Measurements from ENCODE around the gene AGAP1.
"Not testable (repeated sequence)": the region's sequence is repeated elsewhere in the genome, so short reads cannot be mapped to it uniquely, and the experiment has no call there.

Gene AGAP1

GRCh38 chr2:236089271-236090026 lies 595.6 kb downstream of the AGAP1 start:
- DNase-seq = no peak

GRCh38 chr2:236090027-236090382 lies 596.2 kb downstream of the AGAP1 start:
- DNase-seq = no peak

GRCh38 chr2:236090826-236091225 lies 597.0 kb downstream of the AGAP1 start:
- DNase-seq = not testable (repeated sequence)

GRCh38 chr2:236092714-236093113 lies 598.9 kb downstream of the AGAP1 start:
- no peak for DNase-seq

- no peak for DNase-seq
These were observed 599.3 kb downstream of the AGAP1 start for GRCh38 chr2:236093134-236093533.

DNA sequence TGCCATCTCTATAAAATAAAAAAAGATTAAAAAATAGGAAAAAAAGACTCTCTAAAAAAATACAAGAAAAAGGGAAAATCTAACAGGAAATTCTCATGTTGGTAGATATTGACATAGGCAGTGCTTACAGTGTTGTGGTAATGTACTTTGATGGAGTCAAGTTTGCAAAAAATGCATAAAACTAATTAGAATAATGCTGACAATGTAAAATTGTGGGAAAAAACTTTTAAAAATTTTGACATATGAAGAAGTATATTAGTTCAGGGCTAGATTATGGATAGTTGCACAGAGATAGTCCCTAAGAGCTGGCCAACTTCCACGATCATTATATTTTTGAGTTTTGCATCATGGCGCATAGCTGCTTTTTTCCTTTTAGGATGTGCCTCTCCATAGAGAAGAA lies 601.7 kb downstream of the AGAP1 start:
- no peak for DNase-seq

DNA sequence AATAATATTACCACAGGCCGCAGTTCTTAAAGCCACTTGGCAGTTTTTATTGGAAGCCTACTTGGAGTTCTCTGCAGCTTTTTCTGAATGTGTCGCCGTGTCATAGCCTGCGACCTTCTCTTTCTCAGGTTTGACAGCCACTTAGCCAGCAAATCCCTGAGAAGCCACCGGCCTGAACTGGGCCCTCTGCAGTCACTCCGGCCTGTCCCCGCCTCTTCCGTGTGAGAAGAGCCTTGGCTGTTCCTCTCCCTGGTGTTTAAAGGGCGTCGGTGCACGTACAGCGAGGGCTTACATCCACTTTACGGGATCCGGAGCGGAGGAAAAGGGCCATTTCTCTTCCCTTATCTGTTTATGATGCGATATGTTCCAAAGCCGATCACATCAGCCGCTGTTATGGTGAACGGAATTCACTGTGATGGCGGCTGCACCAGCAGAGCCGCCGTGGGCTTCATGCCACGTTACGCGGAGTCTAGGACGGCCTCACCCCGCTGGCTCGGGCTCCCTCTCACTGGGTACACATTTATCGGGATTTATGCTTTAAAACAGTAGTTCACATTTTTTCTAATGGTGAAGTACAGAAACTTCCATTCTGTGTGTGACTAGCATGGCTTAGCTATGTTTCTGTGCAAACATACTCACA lies 607.6 kb downstream of the AGAP1 start:
- no peak for DNase-seq

DNA sequence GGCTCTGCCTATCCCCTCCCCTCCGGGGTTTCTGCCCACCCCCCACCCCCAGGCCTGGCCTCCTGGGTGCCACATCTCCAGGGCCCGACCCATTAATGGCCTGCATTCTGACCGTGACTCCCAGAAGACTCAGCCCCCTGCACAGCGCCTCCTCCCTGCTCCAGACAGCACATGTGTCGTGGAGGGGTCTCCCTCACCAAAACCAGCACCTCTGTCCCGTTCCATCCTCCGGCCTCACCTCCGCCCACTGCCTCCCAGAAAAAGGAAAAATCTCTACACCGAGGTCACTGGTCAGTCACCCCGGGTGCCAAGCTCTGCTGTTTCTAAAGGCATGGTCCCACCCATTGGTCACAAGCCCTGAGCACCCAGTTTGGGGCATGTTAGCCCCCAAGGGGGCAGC lies 609.1 kb downstream of the AGAP1 start:
- no peak for DNase-seq

- DNase-seq = no peak
These were observed 610.1 kb downstream of the AGAP1 start for GRCh38 chr2:236103981-236104380.

GRCh38 chr2:236105955-236106607 lies 612.2 kb downstream of the AGAP1 start:
- DNase-seq = no peak

- DNase-seq = no peak
These were observed 612.9 kb downstream of the AGAP1 start for GRCh38 chr2:236106761-236107160.

DNA sequence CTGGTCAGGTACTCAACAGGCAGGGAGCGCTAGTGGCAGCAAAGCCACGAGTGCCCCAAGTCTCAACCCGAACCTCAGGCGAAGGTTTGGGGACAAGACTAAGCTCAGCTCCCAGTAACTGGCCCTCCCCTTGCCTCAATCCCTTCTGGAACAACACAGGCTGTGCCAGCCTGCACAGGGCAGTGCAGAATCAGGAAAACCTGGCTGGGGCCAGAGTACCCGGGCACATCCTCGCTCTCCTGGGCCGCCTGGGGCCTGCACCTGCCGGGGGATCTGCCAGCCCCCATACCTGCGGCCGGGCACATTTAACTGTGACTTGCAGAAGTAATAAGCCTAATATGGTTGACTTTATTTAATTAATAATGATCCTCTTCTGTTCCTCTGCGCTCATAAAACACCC lies 613.7 kb downstream of the AGAP1 start:
- DNase-seq = no peak

GRCh38 chr2:236107942-236108625 lies 614.2 kb downstream of the AGAP1 start:
- no peak for DNase-seq

DNA sequence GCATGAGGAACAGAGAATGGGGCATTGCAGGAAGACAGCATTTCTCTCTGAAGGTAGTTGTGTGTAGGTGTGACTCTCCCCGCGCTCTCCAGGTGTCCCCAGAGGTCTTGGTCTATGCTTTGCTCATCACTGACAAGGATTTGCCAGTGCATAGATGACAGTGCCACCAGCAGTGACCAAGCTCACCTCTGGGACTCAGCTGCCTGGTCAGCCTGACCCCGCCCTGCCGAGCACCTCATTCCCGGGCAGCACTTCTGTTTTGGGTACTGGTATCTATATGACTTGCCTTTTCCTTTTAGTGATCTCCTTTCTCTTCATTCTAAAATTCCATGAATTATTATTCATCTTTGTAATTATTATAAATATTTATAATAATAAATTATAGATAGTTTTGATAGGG lies 615.2 kb downstream of the AGAP1 start:
- no peak for DNase-seq

DNA sequence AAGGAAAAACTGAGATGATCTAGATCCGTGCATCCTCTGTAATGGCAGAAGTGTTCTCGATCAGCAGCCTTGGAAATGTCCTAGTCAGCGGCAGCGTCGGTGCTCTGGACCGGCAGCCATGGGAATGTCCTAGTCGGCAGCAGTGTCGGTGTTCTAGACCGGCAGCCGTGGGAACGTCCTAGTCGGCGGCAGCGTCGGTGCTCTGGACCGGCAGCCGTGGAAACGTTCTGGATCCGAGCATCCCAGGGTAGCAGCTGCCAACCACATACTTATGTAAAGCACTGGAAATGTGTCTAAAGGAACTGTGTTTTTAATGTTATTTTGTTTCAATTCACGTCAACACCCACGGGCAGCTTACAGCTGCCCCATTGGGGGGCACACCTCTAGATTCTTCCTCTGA lies 615.6 kb downstream of the AGAP1 start:
- no peak for DNase-seq

GRCh38 chr2:236112466-236112865 lies 618.6 kb downstream of the AGAP1 start:
- no peak for DNase-seq

- no peak for DNase-seq
These were observed 619.6 kb downstream of the AGAP1 start for GRCh38 chr2:236113425-236113824.

- no peak for DNase-seq
These were observed 620.1 kb downstream of the AGAP1 start for GRCh38 chr2:236113948-236114347.

GRCh38 chr2:236114959-236115358 lies 621.1 kb downstream of the AGAP1 start:
- DNase-seq = no peak

GRCh38 chr2:236117401-236117800 lies 623.6 kb downstream of the AGAP1 start:
- DNase-seq = no peak

GRCh38 chr2:236117861-236118269 lies 624.0 kb downstream of the AGAP1 start:
- DNase-seq = no peak

DNA sequence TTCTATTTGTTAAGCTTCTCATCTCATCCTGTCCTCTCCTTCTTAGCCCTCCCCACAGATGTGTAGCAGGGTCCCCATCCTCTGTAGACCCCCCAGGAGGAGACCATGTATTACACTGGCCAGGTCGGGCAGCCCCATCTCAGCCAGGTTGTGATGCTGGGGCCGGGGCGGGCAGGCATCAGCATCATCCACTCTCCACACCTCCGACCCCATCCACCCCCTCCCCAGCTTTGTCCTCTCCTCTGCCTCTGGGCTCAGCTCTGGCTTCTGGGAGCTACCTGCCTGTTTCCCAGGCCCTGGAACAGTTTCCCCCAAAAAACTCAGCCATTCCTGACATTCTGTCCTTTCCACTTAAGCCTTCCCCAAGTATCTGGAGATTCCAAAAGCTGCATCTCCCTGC lies 625.2 kb downstream of the AGAP1 start:
- no peak for DNase-seq

DNA sequence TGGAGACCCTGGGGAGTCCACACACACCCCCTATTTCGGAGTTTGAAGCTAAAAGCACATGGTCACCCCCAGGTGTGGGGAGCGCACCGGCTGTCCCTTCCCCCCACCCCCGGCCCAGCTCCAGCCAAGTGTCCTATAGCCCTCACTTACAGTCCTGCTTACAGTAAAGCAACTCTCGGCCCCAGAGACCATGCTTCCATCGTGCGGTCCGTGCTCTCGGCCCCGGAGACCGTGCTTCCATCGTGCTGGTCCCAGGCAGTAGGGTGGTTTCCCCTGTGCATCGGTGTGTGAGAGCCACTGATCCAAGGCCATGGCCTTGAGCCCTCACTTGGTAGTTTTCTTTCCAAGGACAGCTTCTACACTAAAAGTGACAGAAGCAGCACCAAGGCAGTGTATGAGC lies 625.6 kb downstream of the AGAP1 start:
- DNase-seq = no peak

- no peak for DNase-seq
These were observed 626.3 kb downstream of the AGAP1 start for GRCh38 chr2:236120141-236120601.
